ENCODE measurements around the gene EEF1A2. TPM values are rescaled to one million over a fixed set of nuclear protein-coding genes. Genes with fewer than 3 reads are reported as not detected.
A peak's percentile ranks its signal among the peaks of the same experiment; 100 is the strongest.
"Not testable (repeated sequence)": the region's sequence is repeated elsewhere in the genome, so short reads cannot be mapped to it uniquely, and the experiment has no call there.

Gene EEF1A2
- total and polyA plus RNA-seq, 4 donors: 0.05 to 0.12 TPM; not detected in 2

GRCh38 chr20:63518946-63519667, 20.2 kb upstream of the EEF1A2 start:
- no peak overlapping the region for H3K4me3 ChIP-seq (ENCODE audit: low read depth in 1 of 3, low read length in 3 of 3)
- WGBS: 68% methylated on average over 32 of the region's 32 CpGs
- no peaks in the 10 kb centered on the region for H3K36me3 ChIP-seq (ENCODE audit: control insufficient read depth in 4 of 4, insufficient read depth in 3 of 4, low read depth in 1 of 4, low read length in 3 of 4)
- H3K9me3 ChIP-seq (ENCODE audit: control insufficient read depth in 4 of 4, low read length in 3 of 4): no peaks in the 10 kb centered on the region
- H3K27ac ChIP-seq (ENCODE audit: low read depth in 1 of 2, low read length in 2 of 2): no peak overlapping the region
- H3K9ac ChIP-seq (ENCODE audit: low read depth in 1 of 2, low read length in 2 of 2): peak overlapping the region in 1 of 2 donors; percentile 14
- no peak for DNase-seq (ENCODE audit: low spot score)
- H3K4me1 ChIP-seq (ENCODE audit: control insufficient read depth in 4 of 4, insufficient read depth in 4 of 4, low read length in 3 of 4): peaks cover 2 to 19% (median 6%) of the 10 kb centered on the region in 4 donors
- no peaks in the 10 kb centered on the region for H3K27me3 ChIP-seq (ENCODE audit: control insufficient read depth in 4 of 4, insufficient read depth in 4 of 4, low read length in 3 of 4)
- no peak for TF ChIP-seq YY1 (IDR thresholded peaks at IDR 0.05)

DNA sequence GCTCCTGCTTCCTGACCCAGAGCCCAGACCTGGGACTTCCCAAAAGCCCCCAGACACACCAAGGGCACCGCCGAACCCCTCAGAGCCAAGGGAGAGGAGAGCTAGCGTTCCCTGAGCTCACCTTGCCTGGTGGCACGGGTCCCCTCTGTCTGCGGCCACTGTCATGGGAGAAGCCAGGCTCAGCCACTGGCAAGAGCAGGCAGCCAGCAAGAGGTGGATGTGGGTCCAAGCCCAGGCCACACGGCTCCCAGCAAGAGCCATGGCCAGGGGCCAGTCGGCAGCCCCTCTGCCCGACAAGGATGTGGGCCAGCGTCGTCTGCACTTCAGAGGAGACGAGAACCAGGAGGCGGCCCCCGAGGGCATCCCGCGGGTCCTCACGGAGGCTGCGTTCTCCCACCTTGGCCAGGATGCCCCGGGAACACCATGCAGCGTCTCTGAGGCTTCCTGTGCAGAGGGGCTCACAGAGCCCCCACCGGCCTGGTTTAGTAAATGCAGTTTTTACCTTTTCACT, 19.5 kb upstream of the EEF1A2 start:
- H3K9ac ChIP-seq (ENCODE audit: low read depth in 1 of 2, low read length in 2 of 2): no peak overlapping the region
- no peak for DNase-seq (ENCODE audit: low spot score)
- no peak for TF ChIP-seq SP1 (IDR thresholded peaks at IDR 0.05)
- no peak overlapping the region for H3K27ac ChIP-seq (ENCODE audit: low read depth in 1 of 2, low read length in 2 of 2)
- H3K4me3 ChIP-seq (ENCODE audit: low read depth in 1 of 3, low read length in 3 of 3): no peak overlapping the region
- WGBS: 79% methylated on average over 20 of the region's 20 CpGs
- H3K9me3 ChIP-seq (ENCODE audit: control insufficient read depth in 4 of 4, low read length in 3 of 4): no peaks in the 10 kb centered on the region
- peaks cover 2 to 19% (median 6%) of the 10 kb centered on the region in 4 donors for H3K4me1 ChIP-seq (ENCODE audit: control insufficient read depth in 4 of 4, insufficient read depth in 4 of 4, low read length in 3 of 4)
- H3K36me3 ChIP-seq (ENCODE audit: control insufficient read depth in 4 of 4, insufficient read depth in 3 of 4, low read depth in 1 of 4, low read length in 3 of 4): no peaks in the 10 kb centered on the region
- H3K27me3 ChIP-seq (ENCODE audit: control insufficient read depth in 4 of 4, insufficient read depth in 4 of 4, low read length in 3 of 4): no peaks in the 10 kb centered on the region

GRCh38 chr20:63517376-63518309, 18.8 kb upstream of the EEF1A2 start:
- Histone ChIP-seq H3K9me3 (ENCODE audit: control insufficient read depth in 4 of 4, low read length in 3 of 4) (no peaks in the 10 kb centered on the region), H3K36me3 (ENCODE audit: control insufficient read depth in 4 of 4, insufficient read depth in 3 of 4, low read depth in 1 of 4, low read length in 3 of 4) (no peaks in the 10 kb centered on the region), H3K9ac (ENCODE audit: low read depth in 1 of 2, low read length in 2 of 2) (no peak overlapping the region), H3K27me3 (ENCODE audit: control insufficient read depth in 4 of 4, insufficient read depth in 4 of 4, low read length in 3 of 4) (no peaks in the 10 kb centered on the region), H3K4me1 (ENCODE audit: control insufficient read depth in 4 of 4, insufficient read depth in 4 of 4, low read length in 3 of 4) (peaks cover 2 to 19% (median 6%) of the 10 kb centered on the region in 4 donors), H3K27ac (ENCODE audit: low read depth in 1 of 2, low read length in 2 of 2) (no peak overlapping the region), H3K4me3 (ENCODE audit: low read depth in 1 of 3, low read length in 3 of 3) (no peak overlapping the region)
- 90% methylated on average over 32 of the region's 32 CpGs for WGBS
- no peak for TF ChIP-seq HNF4G (IDR thresholded peaks at IDR 0.05)
- no peak for TF ChIP-seq GABPA (IDR thresholded peaks at IDR 0.05 in 1 of 2, conservative IDR thresholded peaks at IDR 0.05 in 1 of 2)
- no peak for DNase-seq (ENCODE audit: low spot score)

GRCh38 chr20:63514520-63514919, 15.6 kb upstream of the EEF1A2 start:
- not testable (repeated sequence) for DNase-seq (ENCODE audit: low spot score); H3K36me3 ChIP-seq (ENCODE audit: control insufficient read depth in 4 of 4, insufficient read depth in 3 of 4, low read depth in 1 of 4, low read length in 3 of 4); H3K27ac ChIP-seq (ENCODE audit: low read depth in 1 of 2, low read length in 2 of 2); H3K4me1 ChIP-seq (ENCODE audit: control insufficient read depth in 4 of 4, insufficient read depth in 4 of 4, low read length in 3 of 4); H3K4me3 ChIP-seq (ENCODE audit: low read depth in 1 of 3, low read length in 3 of 3); H3K27me3 ChIP-seq (ENCODE audit: control insufficient read depth in 4 of 4, insufficient read depth in 4 of 4, low read length in 3 of 4); H3K9ac ChIP-seq (ENCODE audit: low read depth in 1 of 2, low read length in 2 of 2); H3K9me3 ChIP-seq (ENCODE audit: control insufficient read depth in 4 of 4, low read length in 3 of 4)
- 76% methylated on average over 10 of the region's 10 CpGs for WGBS

DNA sequence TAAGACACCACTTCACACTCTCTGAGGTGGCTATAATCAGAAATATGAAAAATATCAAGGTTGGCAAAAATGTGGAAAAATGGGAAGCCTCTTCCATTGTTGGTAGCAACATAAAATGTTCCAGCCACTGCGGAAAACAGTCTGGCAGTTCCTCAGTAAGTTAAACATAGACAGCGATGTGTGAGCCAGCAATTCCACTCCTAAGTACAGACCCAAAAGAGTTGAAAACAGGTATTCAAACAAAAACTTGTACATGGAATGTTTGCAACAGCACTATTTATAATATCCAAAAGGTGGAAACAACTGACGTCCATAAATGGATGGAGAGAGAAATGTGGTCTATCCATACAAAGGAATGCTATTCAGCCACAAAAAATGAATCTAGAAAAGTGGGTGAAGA, 14.3 kb upstream of the EEF1A2 start:
- Histone ChIP-seq H3K27ac (ENCODE audit: low read depth in 1 of 2, low read length in 2 of 2) (no peak overlapping the region), H3K9ac (ENCODE audit: low read depth in 1 of 2, low read length in 2 of 2) (no peak overlapping the region), H3K4me1 (ENCODE audit: control insufficient read depth in 4 of 4, insufficient read depth in 4 of 4, low read length in 3 of 4) (no peaks in the 10 kb centered on the region), H3K4me3 (ENCODE audit: low read depth in 1 of 3, low read length in 3 of 3) (no peak overlapping the region), H3K27me3 (ENCODE audit: control insufficient read depth in 4 of 4, insufficient read depth in 4 of 4, low read length in 3 of 4) (peaks cover 0 to 2% (median 0%) of the 10 kb centered on the region in 4 donors), H3K9me3 (ENCODE audit: control insufficient read depth in 4 of 4, low read length in 3 of 4) (no peaks in the 10 kb centered on the region), H3K36me3 (ENCODE audit: control insufficient read depth in 4 of 4, insufficient read depth in 3 of 4, low read depth in 1 of 4, low read length in 3 of 4) (no peaks in the 10 kb centered on the region)
- 92% methylated on average over 3 of the region's 3 CpGs for WGBS
- no peak for DNase-seq (ENCODE audit: low spot score)
- TF ChIP-seq, protein P1, sequence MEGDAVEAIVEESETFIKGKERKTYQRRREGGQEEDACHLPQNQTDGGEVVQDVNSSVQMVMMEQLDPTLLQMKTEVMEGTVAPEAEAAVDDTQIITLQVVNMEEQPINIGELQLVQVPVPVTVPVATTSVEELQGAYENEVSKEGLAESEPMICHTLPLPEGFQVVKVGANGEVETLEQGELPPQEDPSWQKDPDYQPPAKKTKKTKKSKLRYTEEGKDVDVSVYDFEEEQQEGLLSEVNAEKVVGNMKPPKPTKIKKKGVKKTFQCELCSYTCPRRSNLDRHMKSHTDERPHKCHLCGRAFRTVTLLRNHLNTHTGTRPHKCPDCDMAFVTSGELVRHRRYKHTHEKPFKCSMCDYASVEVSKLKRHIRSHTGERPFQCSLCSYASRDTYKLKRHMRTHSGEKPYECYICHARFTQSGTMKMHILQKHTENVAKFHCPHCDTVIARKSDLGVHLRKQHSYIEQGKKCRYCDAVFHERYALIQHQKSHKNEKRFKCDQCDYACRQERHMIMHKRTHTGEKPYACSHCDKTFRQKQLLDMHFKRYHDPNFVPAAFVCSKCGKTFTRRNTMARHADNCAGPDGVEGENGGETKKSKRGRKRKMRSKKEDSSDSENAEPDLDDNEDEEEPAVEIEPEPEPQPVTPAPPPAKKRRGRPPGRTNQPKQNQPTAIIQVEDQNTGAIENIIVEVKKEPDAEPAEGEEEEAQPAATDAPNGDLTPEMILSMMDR (IDR thresholded peaks at IDR 0.05; ENCODE audit: low read depth, low read length, missing input control): no peak
- TF ChIP-seq RXRA (IDR thresholded peaks at IDR 0.05) (no peak), FOXA2 (IDR thresholded peaks at IDR 0.05) (no peak), FOXA1 (IDR thresholded peaks at IDR 0.05) (no peak), YY1 (IDR thresholded peaks at IDR 0.05) (no peak), NR2F2 (IDR thresholded peaks at IDR 0.05) (no peak), RAD21 (IDR thresholded peaks at IDR 0.05) (no peak), TAF1 (conservative IDR thresholded peaks at IDR 0.05) (no peak), HNF4G (IDR thresholded peaks at IDR 0.05) (no peak)
